HG02759 (cell line): Measurements from ENCODE around the gene KAT8.
"Not testable (repeated sequence)": the region's sequence is repeated elsewhere in the genome, so short reads cannot be mapped to it uniquely, and the experiment has no call there.

Experiments used
- ATAC-seq: cut with Tn5 transposase; IDR thresholded peaks from one replicate; pipeline ENCODE4 v1.9.1; 2021; ENCODE audit warnings: mild to moderate bottlenecking, moderate library complexity; ENCODE audit not compliant: unreplicated experiment

The KAT8 gene

GRCh38 chr16:31083556-31083955 lies 33.9 kb upstream of the KAT8 start:
- ATAC-seq: no peak

- no peak for ATAC-seq
Observed at GRCh38 chr16:31083981-31084380, 33.5 kb upstream of the KAT8 start.

- ATAC-seq: no peak
Observed at GRCh38 chr16:31084584-31085302, 32.7 kb upstream of the KAT8 start.

- ATAC-seq: no peak
Observed at GRCh38 chr16:31085411-31085810, 32.1 kb upstream of the KAT8 start.

GRCh38 chr16:31085873-31086628 lies 31.4 kb upstream of the KAT8 start:
- ATAC-seq: no peak

GRCh38 chr16:31086629-31086906 lies 30.9 kb upstream of the KAT8 start:
- no peak for ATAC-seq

GRCh38 chr16:31087481-31087880 lies 30.0 kb upstream of the KAT8 start:
- ATAC-seq: no peak

GRCh38 chr16:31087971-31088370 lies 29.5 kb upstream of the KAT8 start:
- ATAC-seq: no peak

- no peak for ATAC-seq
Observed at GRCh38 chr16:31088459-31089183, 28.8 kb upstream of the KAT8 start, which contains the start of gene PRSS53. TSS of gene PRSS53 (minus strand) at chr16:31088943. CDS start at chr16:31088809, 134 bp downstream.

GRCh38 chr16:31089199-31089598 lies 28.3 kb upstream of the KAT8 start:
- no peak for ATAC-seq

- no peak for ATAC-seq
Observed at GRCh38 chr16:31090540-31090939, 26.9 kb upstream of the KAT8 start.

GRCh38 chr16:31092330-31092729 lies 25.1 kb upstream of the KAT8 start:
- no peak for ATAC-seq

- no peak for ATAC-seq
Observed at GRCh38 chr16:31093132-31093703, 24.2 kb upstream of the KAT8 start.

GRCh38 chr16:31094088-31094423 lies 23.4 kb upstream of the KAT8 start:
- no peak for ATAC-seq

- peak; percentile 91 for ATAC-seq
Observed at GRCh38 chr16:31094424-31095120, 22.9 kb upstream of the KAT8 start, which contains the start of gene VKORC1. TSS of gene VKORC1 (minus strand) at chr16:31094797. CDS start at chr16:31094729, 68 bp downstream.

GRCh38 chr16:31099860-31100638 lies 17.4 kb upstream of the KAT8 start:
- no peak for ATAC-seq

- not testable (repeated sequence) for ATAC-seq
Observed at GRCh38 chr16:31100876-31101641, 16.4 kb upstream of the KAT8 start.

GRCh38 chr16:31105677-31106213 lies 11.7 kb upstream of the KAT8 start:
- ATAC-seq: peak; percentile 43
